ENCODE results near the gene MGAT4B. TPM values are rescaled to one million over a fixed set of nuclear protein-coding genes. Genes with fewer than 3 reads are reported as not detected.

Gene MGAT4B
- total RNA-seq, 4 donors from 2014 or later, result 86.3 to 113 (median 101) TPM

- no peak for DNase-seq (ENCODE audit: low spot score in 2 of 2)
- H3K4me3 ChIP-seq (ENCODE audit: low read depth, poor library complexity, severe bottlenecking), result peak overlapping the region; percentile 28
- no peak for TF ChIP-seq POLR2A (IDR thresholded peaks at IDR 0.05)
- intact Hi-C loops (cut with DNase I; ENCODE audit: low total_unique reads), result no loop called here
- 14 to 16% methylated on average over 9 to 12 of the region's 12 CpGs for WGBS, 2 donors
Observed at GRCh38 chr5:179820127-179820482, 13.4 kb upstream of the MGAT4B start.

DNA sequence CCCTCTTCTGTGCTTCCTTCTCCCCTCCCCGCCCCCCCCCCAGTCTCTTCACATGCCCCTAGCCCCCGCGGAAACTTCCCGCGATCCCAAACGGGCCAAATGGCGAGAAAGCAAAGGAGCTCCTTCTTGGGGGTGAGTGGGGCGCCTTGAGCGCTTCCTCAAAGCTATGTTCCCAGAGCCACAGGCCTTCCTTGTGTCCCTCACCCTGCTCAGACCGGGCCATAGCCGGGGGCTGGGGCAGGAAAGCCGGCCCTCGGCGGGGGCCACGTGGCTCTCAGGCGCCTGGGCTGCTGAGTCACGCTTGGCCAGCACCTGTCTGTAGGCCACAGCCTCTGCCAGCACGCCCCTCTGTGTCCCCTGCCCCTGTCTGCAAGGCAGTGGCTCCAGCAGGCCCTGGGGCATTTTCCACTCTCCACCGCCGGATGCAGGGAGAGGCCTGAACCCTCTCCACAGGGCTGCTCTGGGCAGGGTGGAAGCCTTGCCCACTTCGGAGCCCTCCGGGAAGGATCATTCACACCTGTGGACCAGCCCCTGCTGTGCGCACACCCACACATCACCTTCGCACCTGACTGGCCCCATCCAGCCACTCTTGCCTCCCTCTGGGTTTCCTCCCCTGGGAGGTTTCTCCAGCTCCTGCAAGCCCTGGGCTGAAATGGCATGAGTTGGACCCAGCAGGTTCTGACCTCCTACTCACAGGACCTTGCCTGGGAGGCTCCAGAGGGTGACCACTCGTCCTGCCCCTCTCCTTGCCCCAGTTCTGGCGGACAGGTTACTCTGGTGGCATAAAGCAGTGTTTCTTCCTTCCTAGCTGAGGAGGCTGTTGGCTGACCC lies 12.8 kb upstream of the MGAT4B start:
- peak; percentile 56 to 94 for DNase-seq (ENCODE audit: low spot score in 2 of 2)
- TF ChIP-seq CTCF (IDR thresholded peaks at IDR 0.05), result no peak
- TF ChIP-seq POLR2A (IDR thresholded peaks at IDR 0.05), result no peak
- WGBS, 2 donors, result 9 to 15% methylated on average over 16 to 21 of the region's 26 CpGs
- intact Hi-C loops (cut with DNase I; ENCODE audit: low total_unique reads), result no loop called here
- no peak overlapping the region for H3K4me3 ChIP-seq (ENCODE audit: low read depth, poor library complexity, severe bottlenecking)

DNA sequence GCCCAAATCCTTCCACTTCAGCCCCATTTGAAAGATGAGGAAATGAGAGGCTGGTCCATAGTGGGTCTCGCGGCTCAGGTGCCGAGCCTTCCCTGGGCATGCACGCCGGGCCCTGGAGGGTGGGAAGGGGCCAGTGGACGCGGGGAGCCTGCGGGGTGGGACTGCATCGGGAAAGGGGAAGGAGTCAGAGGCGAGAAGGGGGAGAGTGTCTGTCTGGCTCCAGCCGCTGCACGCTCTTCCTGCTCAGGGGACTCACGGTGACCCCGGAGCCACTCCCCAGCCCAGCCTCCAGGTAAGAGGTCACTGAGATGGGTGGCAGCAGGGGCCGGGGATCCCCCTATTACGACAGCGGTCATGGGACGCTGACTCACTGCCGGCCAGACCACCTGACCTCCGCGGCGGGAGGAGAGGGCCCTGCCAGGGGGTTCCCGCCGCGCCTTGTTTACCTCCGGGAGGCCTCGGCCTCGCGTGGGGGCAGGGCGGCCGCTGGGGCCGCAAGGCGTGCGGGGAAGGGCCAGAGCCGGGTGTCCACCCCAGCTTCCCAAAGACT lies 12.2 kb upstream of the MGAT4B start:
- 1% methylated on average over 23 to 26 of the region's 35 CpGs for WGBS, 2 donors

GRCh38 chr5:179817890-179818745 lies 11.5 kb upstream of the MGAT4B start:
- intact Hi-C loops (cut with DNase I; ENCODE audit: low total_unique reads), result no loop called here
- DNase-seq (ENCODE audit: low spot score in 2 of 2), result peak; percentile 38 to 85
- no peak for TF ChIP-seq POLR2A (IDR thresholded peaks at IDR 0.05)
- TF ChIP-seq CTCF (IDR thresholded peaks at IDR 0.05), result no peak
- 39 to 45% methylated on average over 14 of the region's 14 CpGs for WGBS, 2 donors
- no peak overlapping the region for H3K4me3 ChIP-seq (ENCODE audit: low read depth, poor library complexity, severe bottlenecking)

More for the DNA sequence above, 12.2 kb upstream of the MGAT4B start:
- DNase-seq (ENCODE audit: low spot score in 2 of 2), result peak; percentile 95 to 99
- TF ChIP-seq CTCF (IDR thresholded peaks at IDR 0.05) (peak in 1 of 3 donors; percentile 61), POLR2A (IDR thresholded peaks at IDR 0.05) (no peak)
- no peak overlapping the region for H3K4me3 ChIP-seq (ENCODE audit: low read depth, poor library complexity, severe bottlenecking)
- intact Hi-C loops (cut with DNase I; ENCODE audit: low total_unique reads), result no loop called here

- no peak for TF ChIP-seq POLR2A (IDR thresholded peaks at IDR 0.05)
- TF ChIP-seq CTCF (IDR thresholded peaks at IDR 0.05), result no peak
- 78 to 81% methylated on average over 7 to 8 of the region's 8 CpGs for WGBS, 2 donors
- DNase-seq (ENCODE audit: low spot score in 2 of 2), result no peak
- intact Hi-C loops (cut with DNase I; ENCODE audit: low total_unique reads), result no loop called here
- H3K4me3 ChIP-seq (ENCODE audit: low read depth, poor library complexity, severe bottlenecking), result no peak overlapping the region
Observed at GRCh38 chr5:179817470-179817840, 10.8 kb upstream of the MGAT4B start.
